ENCODE data around the gene DNAJC24. TPM values are rescaled to one million over a fixed set of nuclear protein-coding genes. Genes with fewer than 3 reads are reported as not detected.

DNAJC24 gene
- total RNA-seq, 1 donor from 2014 or later: 11.0 TPM

- intact Hi-C loops (cut with DNase I): no loop called here
- H3K4me1 ChIP-seq: no peaks in the 10 kb centered on the region
- no peak overlapping the region for H3K4me3 ChIP-seq
- H3K27ac ChIP-seq: no peak overlapping the region
- H3K27me3 ChIP-seq: no peaks in the 10 kb centered on the region
- DNase-seq (ENCODE audit: extremely low spot score in 2 of 2): no peak
- TF ChIP-seq POLR2A (IDR thresholded peaks at IDR 0.05) (no peak), CTCF (IDR thresholded peaks at IDR 0.05) (no peak), POLR2AphosphoS5 (IDR thresholded peaks at IDR 0.05; ENCODE audit: insufficient read depth in 1 of 2, low read depth in 1 of 2) (no peak)
- H3K36me3 ChIP-seq: no peaks in the 10 kb centered on the region
- no peaks in the 10 kb centered on the region for H3K9me3 ChIP-seq
Measured at GRCh38 chr11:31412946-31413345, 43.3 kb downstream of the DNAJC24 start.

GRCh38 chr11:31414338-31414737, 44.7 kb downstream of the DNAJC24 start:
- no peak for DNase-seq (ENCODE audit: extremely low spot score in 2 of 2)
- no peaks in the 10 kb centered on the region for H3K4me1 ChIP-seq
- no peaks in the 10 kb centered on the region for H3K27me3 ChIP-seq
- TF ChIP-seq POLR2AphosphoS5 (IDR thresholded peaks at IDR 0.05; ENCODE audit: insufficient read depth in 1 of 2, low read depth in 1 of 2): no peak
- no peak for TF ChIP-seq CTCF (IDR thresholded peaks at IDR 0.05)
- TF ChIP-seq POLR2A (IDR thresholded peaks at IDR 0.05): no peak
- intact Hi-C loops (cut with DNase I): no loop called here
- H3K4me3 ChIP-seq: no peak overlapping the region
- no peaks in the 10 kb centered on the region for H3K9me3 ChIP-seq
- no peak overlapping the region for H3K27ac ChIP-seq
- H3K36me3 ChIP-seq: no peaks in the 10 kb centered on the region

- DNase-seq (ENCODE audit: extremely low spot score in 2 of 2): no peak
- intact Hi-C loops (cut with DNase I): no loop called here
- Histone ChIP-seq H3K4me3 (no peak overlapping the region), H3K27ac (no peak overlapping the region), H3K4me1 (no peaks in the 10 kb centered on the region), H3K27me3 (no peaks in the 10 kb centered on the region), H3K36me3 (no peaks in the 10 kb centered on the region), H3K9me3 (no peaks in the 10 kb centered on the region)
- no peak for TF ChIP-seq POLR2AphosphoS5 (IDR thresholded peaks at IDR 0.05; ENCODE audit: insufficient read depth in 1 of 2, low read depth in 1 of 2)
- no peak for TF ChIP-seq POLR2A (IDR thresholded peaks at IDR 0.05)
- no peak for TF ChIP-seq CTCF (IDR thresholded peaks at IDR 0.05)
Measured at GRCh38 chr11:31415435-31415834, 45.8 kb downstream of the DNAJC24 start.

- H3K4me3 ChIP-seq: no peak overlapping the region
- intact Hi-C loops (cut with DNase I): no loop called here
- DNase-seq (ENCODE audit: extremely low spot score in 2 of 2): no peak
- H3K27ac ChIP-seq: no peak overlapping the region
- H3K9me3 ChIP-seq: no peaks in the 10 kb centered on the region
- H3K27me3 ChIP-seq: no peaks in the 10 kb centered on the region
- TF ChIP-seq CTCF (IDR thresholded peaks at IDR 0.05) (no peak), POLR2A (IDR thresholded peaks at IDR 0.05) (no peak), POLR2AphosphoS5 (IDR thresholded peaks at IDR 0.05; ENCODE audit: insufficient read depth in 1 of 2, low read depth in 1 of 2) (no peak)
- H3K4me1 ChIP-seq: no peaks in the 10 kb centered on the region
- H3K36me3 ChIP-seq: no peaks in the 10 kb centered on the region
Measured at GRCh38 chr11:31417357-31417756, 47.7 kb downstream of the DNAJC24 start.

GRCh38 chr11:31417816-31418215, 48.2 kb downstream of the DNAJC24 start:
- Histone ChIP-seq H3K27ac (no peak overlapping the region), H3K4me1 (no peaks in the 10 kb centered on the region), H3K36me3 (no peaks in the 10 kb centered on the region), H3K9me3 (no peaks in the 10 kb centered on the region), H3K4me3 (no peak overlapping the region), H3K27me3 (no peaks in the 10 kb centered on the region)
- TF ChIP-seq POLR2A (IDR thresholded peaks at IDR 0.05): no peak
- TF ChIP-seq CTCF (IDR thresholded peaks at IDR 0.05): no peak
- TF ChIP-seq POLR2AphosphoS5 (IDR thresholded peaks at IDR 0.05; ENCODE audit: insufficient read depth in 1 of 2, low read depth in 1 of 2): no peak
- intact Hi-C loops (cut with DNase I): no loop called here
- DNase-seq (ENCODE audit: extremely low spot score in 2 of 2): no peak
